ENCODE data around the gene PDE7B. TPM values are rescaled to one million over a fixed set of nuclear protein-coding genes. Genes with fewer than 3 reads are reported as not detected.

Gene PDE7B
- total and polyA plus RNA-seq, 2 of the 8 experiments (the other 6 are each of a cell fraction or from before 2014, with no cell fraction given), result not detected

DNA sequence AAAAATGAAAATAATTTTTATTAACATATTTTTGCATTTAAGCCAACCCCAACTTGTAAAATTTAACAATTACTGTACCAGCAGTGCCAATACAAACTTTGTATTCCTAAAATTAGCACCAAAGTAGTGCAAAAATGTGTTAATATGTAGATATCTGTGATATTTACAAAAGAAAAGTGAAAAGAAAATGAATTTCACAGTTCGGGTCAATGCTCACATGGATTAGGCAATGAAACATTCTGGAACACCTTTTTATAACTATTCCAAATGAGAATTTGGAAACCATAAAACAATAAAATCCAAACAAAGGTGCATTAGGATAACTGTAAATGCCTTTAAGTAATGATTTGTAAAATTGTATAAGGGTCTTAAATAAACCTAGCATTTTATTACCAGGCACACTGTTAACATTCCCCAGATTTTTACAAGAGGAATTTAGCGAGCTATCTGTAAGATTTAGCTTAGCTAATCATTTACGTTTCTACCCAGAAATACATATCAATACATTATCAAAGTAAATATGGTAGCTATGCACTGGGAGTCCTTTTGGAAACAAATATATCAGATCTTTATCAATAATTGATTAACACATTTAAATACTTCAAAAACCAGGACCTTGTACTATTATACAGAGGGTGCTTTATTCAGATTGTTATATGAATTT is 286.4 kb downstream of the PDE7B start:
- Histone ChIP-seq H3K79me1 (ENCODE audit: low read depth, low read length) (no peaks in the 10 kb centered on the region), H3K56ac (replicated peaks; ENCODE audit: insufficient read length, low read depth, low read length) (no peak overlapping the region), H3K79me2 (ENCODE audit: control insufficient read depth in 1 of 2, insufficient read depth in 2 of 2, low read length in 2 of 2) (no peaks in the 10 kb centered on the region), H3K4ac (replicated peaks; ENCODE audit: insufficient read length, low read depth, low read length) (no peak overlapping the region), H3K9ac (replicated peaks in 1 of 4; ENCODE audit: extremely low read depth in 1 of 4, low read depth in 3 of 4, low read length in 3 of 4) (no peak overlapping the region), H2BK5ac (ENCODE audit: low read depth, low read length) (no peak overlapping the region), H2BK20ac (ENCODE audit: low read length) (no peak overlapping the region), H3K4me1 (replicated peaks in 1 of 4; ENCODE audit: control insufficient read depth in 3 of 4, insufficient read depth in 4 of 4, low read length in 3 of 4) (no peaks in the 10 kb centered on the region), H2AK5ac (ENCODE audit: low read depth, low read length) (no peak overlapping the region), H3K14ac (ENCODE audit: insufficient read length) (no peak overlapping the region), H3K36me3 (ENCODE audit: control insufficient read depth in 2 of 4, insufficient read depth in 4 of 4, low read length in 3 of 4) (no peaks in the 10 kb centered on the region), H2BK120ac (replicated peaks; ENCODE audit: low read depth, low read length) (no peak overlapping the region), H2AFZ (ENCODE audit: low read length) (no peak overlapping the region), H3K4me3 (ENCODE audit: extremely low read depth in 1 of 4, insufficient read depth in 2 of 4, low read depth in 3 of 4, low read length in 4 of 4) (no peak overlapping the region), H2BK15ac (ENCODE audit: low read length) (no peak overlapping the region), H3K9me3 (ENCODE audit: insufficient read depth in 2 of 2, low read depth in 1 of 2, low read length in 1 of 2) (no peaks in the 10 kb centered on the region), H3K18ac (ENCODE audit: extremely low read depth, low read length) (no peak overlapping the region), H2BK12ac (ENCODE audit: low read depth, low read length) (no peak overlapping the region), H4K20me1 (replicated peaks in 1 of 2; ENCODE audit: control insufficient read depth in 1 of 2, insufficient read depth in 2 of 2, low read length in 2 of 2) (no peaks in the 10 kb centered on the region), H3K27ac (ENCODE audit: low read depth, low read length) (no peak overlapping the region), H3K23me2 (ENCODE audit: low read depth, low read length) (no peaks in the 10 kb centered on the region), H3K23ac (ENCODE audit: insufficient read length) (no peak overlapping the region), H4K91ac (replicated peaks; ENCODE audit: insufficient read length, low read length) (no peak overlapping the region), H3K4me2 (ENCODE audit: insufficient read depth in 1 of 2, low read depth in 2 of 2, low read length in 2 of 2) (no peak overlapping the region), H4K8ac (ENCODE audit: extremely low read depth, insufficient read depth, low read length) (no peak overlapping the region), H4K5ac (ENCODE audit: insufficient read length, low read depth, low read length) (no peak overlapping the region), H3K27me3 (replicated peaks in 1 of 4; ENCODE audit: control insufficient read depth in 3 of 4, extremely low read depth in 1 of 4, insufficient read depth in 3 of 4, low read length in 3 of 4) (no peaks in the 10 kb centered on the region)
- 88% methylated on average over 3 of the region's 3 CpGs; no CpG with 5 or more reads in 1 of the 2 experiments for WGBS, 2 experiments (ENCODE audit: extremely low coverage in 1 of 2, insufficient coverage in 1 of 2, insufficient read length in 1 of 2, insufficient replicate concordance in 2 of 2, low coverage in 1 of 2, low lambda C conversion rate in 2 of 2, missing lambda C conversion rate in 1 of 2)
- no peak for TF ChIP-seq TBP (IDR thresholded peaks at IDR 0.05; ENCODE audit: low read depth, low read length)
- no peak for TF ChIP-seq CHD1 (IDR thresholded peaks at IDR 0.05; ENCODE audit: low read depth, low read length)
- no peak for TF ChIP-seq SP4 (IDR thresholded peaks at IDR 0.05; ENCODE audit: low read length)
- no peak for TF ChIP-seq SP2 (IDR thresholded peaks at IDR 0.05; ENCODE audit: low read length)
- no peak for TF ChIP-seq EZH2 (IDR thresholded peaks at IDR 0.05; ENCODE audit: low read depth, low read length, severe bottlenecking)
- no peak for FAIRE-seq
- DNase-seq (ENCODE audit: low read depth in 1 of 2, low spot score in 2 of 2), result no peak
- ChIA-PET CTCF (ENCODE audit: partially characterized antibody) (interaction anchor here (0.6 to 1.0 kb wide), 3 partner anchors 12 to 88 kb away, joined by 3 to 5 read pairs (median 4); no protein-coding TSS in a partner anchor), POLR2A (ENCODE audit: partially characterized antibody) (no interaction called here)

Measured in H1 (cell line).